ENCODE data around the gene TMEM222.

The TMEM222 gene

DNA sequence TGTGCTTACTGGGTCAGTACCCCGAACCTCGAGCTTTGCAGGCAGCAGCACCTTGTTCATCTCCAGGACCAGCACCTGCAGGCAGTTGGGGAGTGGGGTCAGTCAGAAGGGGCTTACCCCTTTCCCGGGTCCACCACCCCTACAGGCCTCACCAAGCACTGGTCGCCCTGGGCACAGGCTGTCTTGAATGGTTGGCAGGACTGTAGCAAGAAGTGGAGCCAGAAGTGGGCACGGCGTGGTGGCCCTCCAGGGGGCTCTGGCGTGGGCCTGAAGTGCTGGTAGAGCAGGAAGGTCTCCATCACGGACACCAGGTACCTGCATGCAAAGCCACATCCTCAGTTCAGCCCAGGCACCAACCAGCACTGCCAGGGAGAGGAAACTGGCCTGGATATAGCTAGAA is 39.6 kb downstream of the TMEM222 start:
- Histone ChIP-seq H3K27me3 (no peaks in the 10 kb centered on the region), H3K4me1 (no peaks in the 10 kb centered on the region; the same call in 1 of the 2 replicates), H3K36me3 (no peaks in the 10 kb centered on the region), H3K4me3 (ENCODE audit: low read depth, low read length) (no peak overlapping the region), H3K9me3 (no peaks in the 10 kb centered on the region)
- TF ChIP-seq, protein P1, sequence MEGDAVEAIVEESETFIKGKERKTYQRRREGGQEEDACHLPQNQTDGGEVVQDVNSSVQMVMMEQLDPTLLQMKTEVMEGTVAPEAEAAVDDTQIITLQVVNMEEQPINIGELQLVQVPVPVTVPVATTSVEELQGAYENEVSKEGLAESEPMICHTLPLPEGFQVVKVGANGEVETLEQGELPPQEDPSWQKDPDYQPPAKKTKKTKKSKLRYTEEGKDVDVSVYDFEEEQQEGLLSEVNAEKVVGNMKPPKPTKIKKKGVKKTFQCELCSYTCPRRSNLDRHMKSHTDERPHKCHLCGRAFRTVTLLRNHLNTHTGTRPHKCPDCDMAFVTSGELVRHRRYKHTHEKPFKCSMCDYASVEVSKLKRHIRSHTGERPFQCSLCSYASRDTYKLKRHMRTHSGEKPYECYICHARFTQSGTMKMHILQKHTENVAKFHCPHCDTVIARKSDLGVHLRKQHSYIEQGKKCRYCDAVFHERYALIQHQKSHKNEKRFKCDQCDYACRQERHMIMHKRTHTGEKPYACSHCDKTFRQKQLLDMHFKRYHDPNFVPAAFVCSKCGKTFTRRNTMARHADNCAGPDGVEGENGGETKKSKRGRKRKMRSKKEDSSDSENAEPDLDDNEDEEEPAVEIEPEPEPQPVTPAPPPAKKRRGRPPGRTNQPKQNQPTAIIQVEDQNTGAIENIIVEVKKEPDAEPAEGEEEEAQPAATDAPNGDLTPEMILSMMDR (IDR thresholded peaks at IDR 0.05; ENCODE audit: low read depth, low read length), result no peak
- DNase-seq, result no peak

DNA sequence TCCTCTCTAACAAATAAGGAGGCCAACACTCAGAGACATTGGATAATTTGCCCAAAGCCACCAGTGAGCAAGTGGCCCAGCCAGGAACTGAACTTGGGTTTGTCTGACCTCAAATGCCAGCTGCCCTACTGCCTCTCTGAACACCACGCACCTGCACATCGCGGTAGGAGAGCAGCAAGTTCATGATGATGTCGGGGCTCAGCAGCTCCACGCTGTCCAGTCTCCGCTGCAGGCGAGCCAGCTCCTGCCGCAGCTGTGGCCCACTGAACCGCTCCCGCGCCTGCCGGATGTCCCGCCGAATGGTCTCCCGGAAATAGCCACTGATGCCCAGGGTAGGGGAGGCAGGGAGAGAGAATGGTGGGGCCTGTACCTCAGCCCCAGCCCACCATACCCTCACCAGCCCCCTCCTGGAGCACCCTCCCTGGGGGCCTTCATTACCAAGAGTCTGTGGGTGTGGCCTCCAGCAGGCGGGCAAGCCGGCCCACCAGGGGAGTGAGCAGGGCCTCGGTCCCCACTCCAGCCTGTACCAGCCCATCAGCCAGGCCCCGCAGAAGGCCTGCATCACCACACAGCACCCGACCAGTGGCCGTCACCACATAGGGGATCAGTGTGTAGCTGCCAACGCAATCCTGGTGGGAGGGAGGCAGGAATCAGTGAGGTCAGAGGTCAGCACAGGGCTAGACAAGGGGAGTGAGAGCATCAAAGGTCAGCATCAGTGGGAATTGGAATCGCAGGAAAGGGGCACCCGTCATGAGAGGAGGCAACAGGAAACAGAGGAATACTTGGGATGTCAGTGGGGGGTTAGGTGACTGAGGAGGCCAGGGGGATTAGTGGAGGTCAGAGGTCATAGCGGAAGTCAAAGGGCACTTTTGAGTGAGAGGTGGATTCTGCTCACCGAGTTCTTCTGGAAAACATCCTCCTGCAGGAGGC is 42.1 kb downstream of the TMEM222 start:
- Histone ChIP-seq H3K36me3 (no peaks in the 10 kb centered on the region), H3K9me3 (no peaks in the 10 kb centered on the region), H3K4me3 (ENCODE audit: low read depth, low read length) (no peak overlapping the region), H3K27me3 (no peaks in the 10 kb centered on the region), H3K4me1 (no peaks in the 10 kb centered on the region; the same call in 1 of the 2 replicates)
- DNase-seq, result no peak
- TF ChIP-seq, protein P1 (IDR thresholded peaks at IDR 0.05; ENCODE audit: low read depth, low read length), result no peak

DNA sequence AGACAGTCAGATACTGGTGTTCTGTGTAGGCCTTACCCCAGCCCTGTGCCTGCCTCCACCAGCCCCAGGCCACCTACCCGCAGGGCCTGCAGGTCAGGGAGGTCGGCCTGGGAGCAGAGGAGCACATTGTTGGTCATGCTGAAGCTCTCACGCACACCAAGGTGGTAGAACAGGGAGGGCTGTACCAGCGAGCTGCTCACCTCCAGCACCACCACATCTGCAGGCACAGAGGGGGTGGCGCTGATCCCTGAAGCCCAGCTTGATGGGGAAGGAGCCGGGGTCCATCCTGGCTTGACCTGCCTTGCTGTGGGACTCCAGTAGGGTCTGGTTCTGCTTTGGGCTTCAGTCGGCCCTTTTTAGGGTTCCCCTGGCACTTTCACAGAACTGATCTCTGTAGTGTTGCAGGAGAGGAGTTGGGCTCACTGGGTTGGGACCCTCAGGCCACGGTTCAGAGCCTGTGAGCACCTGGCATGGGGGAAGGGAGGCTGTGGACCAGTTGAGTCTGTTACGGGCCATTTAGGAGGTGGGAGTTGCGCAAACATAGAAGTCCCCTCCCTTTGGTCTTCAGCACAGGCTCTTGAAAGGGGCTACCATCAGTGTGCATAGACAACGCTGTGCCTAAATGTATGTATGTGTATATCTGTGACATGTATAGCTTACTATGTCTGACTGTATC is 42.9 kb downstream of the TMEM222 start:
- TF ChIP-seq, protein P1 (IDR thresholded peaks at IDR 0.05; ENCODE audit: low read depth, low read length), result no peak
- Histone ChIP-seq H3K36me3 (no peaks in the 10 kb centered on the region), H3K4me1 (no peaks in the 10 kb centered on the region; the same call in 1 of the 2 replicates), H3K27me3 (no peaks in the 10 kb centered on the region), H3K9me3 (no peaks in the 10 kb centered on the region), H3K4me3 (ENCODE audit: low read depth, low read length) (peak overlapping the region; percentile 26; the same call in 1 of the 2 replicates)
- DNase-seq, result no peak

DNA sequence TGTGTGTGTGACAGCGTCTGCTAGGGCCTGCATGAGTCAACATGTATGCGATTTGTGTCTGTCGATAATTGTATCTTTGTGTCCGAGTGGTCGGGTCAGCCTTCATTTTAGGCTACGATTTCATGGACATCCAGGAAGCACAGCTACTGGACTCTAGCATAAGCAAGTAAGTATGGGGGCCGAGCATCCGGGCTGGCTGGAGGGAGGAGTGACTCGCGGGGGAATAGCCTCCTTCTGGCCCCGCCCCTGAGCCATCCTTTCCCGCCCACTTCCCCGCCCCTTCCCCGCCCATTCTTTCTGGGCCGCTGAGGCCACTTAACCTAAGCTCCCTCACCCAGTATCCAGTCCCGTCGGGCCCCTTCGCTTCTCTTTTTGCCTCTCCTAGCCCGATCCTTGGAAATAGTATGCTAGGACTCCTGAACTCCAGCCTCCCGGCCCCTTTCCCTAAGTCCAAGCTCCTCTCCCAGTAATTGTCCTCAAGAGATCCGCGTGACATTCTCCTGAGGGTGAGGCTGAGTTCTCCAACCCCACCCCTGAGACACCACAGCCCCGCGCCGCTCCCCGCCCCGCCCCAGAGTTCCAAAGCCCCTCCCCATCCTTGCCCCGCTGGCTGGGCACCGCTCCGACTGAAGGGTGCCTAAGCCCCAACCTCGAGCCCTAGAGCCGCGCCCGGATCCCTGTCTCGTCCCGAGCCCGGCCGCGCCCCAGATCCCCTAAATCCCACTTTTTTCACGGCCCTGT is 43.6 kb downstream of the TMEM222 start:
- no peaks in the 10 kb centered on the region for H3K36me3 ChIP-seq
- TF ChIP-seq, protein P1 (IDR thresholded peaks at IDR 0.05; ENCODE audit: low read depth, low read length), result no peak
- peak; percentile 81 for DNase-seq
- no peaks in the 10 kb centered on the region; the same call in 1 of the 2 replicates for H3K4me1 ChIP-seq
- no peaks in the 10 kb centered on the region for H3K9me3 ChIP-seq
- H3K27me3 ChIP-seq, result no peaks in the 10 kb centered on the region
- H3K4me3 ChIP-seq (ENCODE audit: low read depth, low read length), result peak overlapping the region; percentile 50

DNA sequence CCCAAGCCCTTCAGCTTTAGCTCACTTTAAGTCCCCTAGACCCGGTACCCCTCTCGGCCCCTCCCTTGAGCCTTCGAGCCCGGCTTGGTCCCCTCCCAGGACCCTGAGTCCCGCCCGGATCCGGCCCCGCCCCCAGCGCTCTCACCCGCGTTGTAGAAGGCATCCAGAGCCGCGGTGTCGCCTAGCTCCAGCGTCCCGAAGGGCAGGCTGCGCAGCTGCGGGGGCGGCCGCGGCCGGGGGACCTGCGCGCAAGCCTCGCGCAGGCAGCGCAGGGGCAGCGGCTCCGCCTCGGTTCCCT is 44.1 kb downstream of the TMEM222 start:
- Histone ChIP-seq H3K9me3 (no peaks in the 10 kb centered on the region), H3K36me3 (no peaks in the 10 kb centered on the region), H3K4me3 (ENCODE audit: low read depth, low read length) (peak overlapping the region; percentile 50), H3K4me1 (no peaks in the 10 kb centered on the region; the same call in 1 of the 2 replicates), H3K27me3 (no peaks in the 10 kb centered on the region)
- DNase-seq, result peak; percentile 88
- TF ChIP-seq, protein P1 (IDR thresholded peaks at IDR 0.05; ENCODE audit: low read depth, low read length), result no peak

Data from BE2C (cell line).